HepG2 (cell line): ENCODE results near the gene KIF1C. TPM values are rescaled to one million over a fixed set of nuclear protein-coding genes. Genes with fewer than 3 reads are reported as not detected.

ENCODE experiments used
- CC2D1A ChIP-seq: sonication (generic); formaldehyde crosslinking; IDR thresholded peaks from 2 replicates; pipeline ENCODE4 v1.8.1; 2023; ENCODE audit warnings: mild to moderate bottlenecking, missing genetic modification reagents
- DPF2 ChIP-seq: sonication (generic); formaldehyde crosslinking; IDR thresholded peaks from 2 replicates; pipeline ENCODE4 v1.4.0; 2020; ENCODE audit warnings: mild to moderate bottlenecking, low read depth, missing genetic modification reagents, borderline replicate concordance
- FLYWCH1 ChIP-seq: sonication (generic); formaldehyde crosslinking; IDR thresholded peaks from 2 replicates; pipeline ENCODE4 v1.8.1; 2023; ENCODE audit warnings: mild to moderate bottlenecking, missing genetic modification reagents
- MAFG ChIP-seq: sonication (generic); formaldehyde crosslinking; IDR thresholded peaks from 2 replicates; pipeline ENCODE4 v1.5.1; 2020; ENCODE audit warnings: mild to moderate bottlenecking, missing genetic modification reagents
- ZNF335 ChIP-seq: sonication (generic); formaldehyde crosslinking; IDR thresholded peaks from 2 replicates; pipeline ENCODE4 v1.4.0; 2020; ENCODE audit warnings: missing genetic modification reagents
- ZNF484 ChIP-seq: sonication (generic); formaldehyde crosslinking; IDR thresholded peaks from 2 replicates; pipeline ENCODE4 v1.5.1; 2020; ENCODE audit warnings: mild to moderate bottlenecking, low read depth, missing genetic modification reagents, borderline replicate concordance
- ZNF780A ChIP-seq: sonication (generic); formaldehyde crosslinking; IDR thresholded peaks from 2 replicates; pipeline ENCODE4 v1.8.0; 2022; ENCODE audit warnings: mild to moderate bottlenecking, missing genetic modification reagents, moderate library complexity
- polyA plus RNA-seq, 8 experiments: library from polyadenylated mRNA; depleted of rRNA in 3 of 8; stranded (reverse) in 7 of 8; unstranded in 1 of 8; fragments of >200 nt; fragmentation: Illumina TruSeq in 4 of 8; extraction: Trizol in 4 of 8; gene quantifications; 2 replicates each; pipeline versions ENCODE4 v1.2.1 to v1.2.3, GENCODE V29; 2011 to 2016; ENCODE audit warnings: low read depth in 4 of 8, missing spikeins in 1 of 8, mixed read lengths in 1 of 8; ENCODE audit not compliant: insufficient read depth in 1 of 8
- total RNA-seq, 5 experiments: library from RNA; depleted of rRNA; stranded (reverse); fragments of >200 nt; fragmentation: Illumina TruSeq; extraction: Trizol; gene quantifications; 2 replicates each; pipeline ENCODE4 v1.2.3, GENCODE V29; 2016; ENCODE audit warnings: low read depth in 1 of 5
- TF ChIP-seq, protein P1 (sequence below): IDR thresholded peaks from 2 replicates; pipeline ENCODE4 v1.6.1; 2016; ENCODE audit warnings: control low read depth
- TF ChIP-seq, protein P2 (sequence below): sonication (generic); formaldehyde crosslinking; IDR thresholded peaks from 2 replicates; pipeline ENCODE4 v1.4.0; 2020; ENCODE audit warnings: missing genetic modification reagents
- TF ChIP-seq, protein P3 (sequence below): sonication (generic); formaldehyde crosslinking; IDR thresholded peaks from 2 replicates; pipeline ENCODE4 v1.4.0; 2020; ENCODE audit warnings: missing genetic modification reagents
- TF ChIP-seq, protein P4 (sequence below): IDR thresholded peaks from 2 replicates; pipeline ENCODE4 v1.6.1; 2018; ENCODE audit warnings: missing genetic modification reagents, mild to moderate bottlenecking, missing compliant biosample characterization
- TF ChIP-seq, protein P5 (sequence below): sonication (generic); formaldehyde crosslinking; IDR thresholded peaks from 2 replicates; pipeline ENCODE4; 2020; ENCODE audit warnings: missing genetic modification reagents, mild to moderate bottlenecking, borderline replicate concordance
- TF ChIP-seq, protein P6 (sequence below): sonication (generic); formaldehyde crosslinking; IDR thresholded peaks from 2 replicates; pipeline ENCODE4 v1.4.0; 2020; ENCODE audit warnings: missing genetic modification reagents, borderline replicate concordance

The KIF1C gene
- total and polyA plus RNA-seq, 2 of the 13 experiments (the other 11 are each of a cell fraction or from before 2014, with no cell fraction given): 70.0 to 104 TPM

DNA sequence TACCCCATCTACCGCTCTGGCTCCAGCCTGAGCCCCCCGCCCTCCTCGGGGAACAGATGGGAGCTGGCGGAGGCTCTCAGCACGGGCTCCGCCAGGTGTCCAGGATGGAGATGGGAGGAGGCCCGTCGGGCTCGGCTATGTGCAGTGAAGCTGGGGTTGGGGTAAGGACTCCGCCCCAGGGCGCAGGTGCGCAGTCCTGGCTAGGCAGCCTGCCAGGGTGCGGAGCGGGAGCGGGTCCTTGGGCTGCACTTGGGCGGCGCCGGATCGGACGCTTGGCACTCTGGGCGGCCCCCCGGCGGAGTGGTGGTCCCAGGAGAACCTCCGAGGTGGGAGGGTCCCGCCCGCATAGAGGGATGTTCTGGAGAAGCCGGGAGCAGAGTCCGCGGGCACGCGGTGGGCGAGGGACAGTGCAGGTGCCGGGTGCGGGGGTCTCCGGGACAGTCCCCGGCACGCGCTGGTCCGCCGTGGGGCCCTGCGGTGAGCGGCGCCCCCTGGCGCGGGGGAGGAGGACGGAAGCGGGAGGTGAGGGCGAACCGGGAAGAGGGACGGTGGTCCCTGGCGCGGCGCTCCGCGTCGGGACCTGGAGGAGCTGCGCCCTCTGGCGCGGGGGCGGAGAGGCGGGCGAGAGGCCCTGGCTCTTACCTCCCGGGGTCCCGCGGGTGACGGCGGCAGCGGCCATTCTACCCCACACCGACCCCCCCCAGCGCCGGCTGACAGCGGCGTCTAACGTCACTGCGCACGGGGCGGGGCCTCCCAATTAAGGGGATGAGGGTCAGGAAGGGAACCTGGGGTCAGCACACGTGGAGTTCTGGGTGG is 10.6 kb upstream of the KIF1C start, which contains the start of gene CAMTA2 (continued):
- TF ChIP-seq, protein P1, sequence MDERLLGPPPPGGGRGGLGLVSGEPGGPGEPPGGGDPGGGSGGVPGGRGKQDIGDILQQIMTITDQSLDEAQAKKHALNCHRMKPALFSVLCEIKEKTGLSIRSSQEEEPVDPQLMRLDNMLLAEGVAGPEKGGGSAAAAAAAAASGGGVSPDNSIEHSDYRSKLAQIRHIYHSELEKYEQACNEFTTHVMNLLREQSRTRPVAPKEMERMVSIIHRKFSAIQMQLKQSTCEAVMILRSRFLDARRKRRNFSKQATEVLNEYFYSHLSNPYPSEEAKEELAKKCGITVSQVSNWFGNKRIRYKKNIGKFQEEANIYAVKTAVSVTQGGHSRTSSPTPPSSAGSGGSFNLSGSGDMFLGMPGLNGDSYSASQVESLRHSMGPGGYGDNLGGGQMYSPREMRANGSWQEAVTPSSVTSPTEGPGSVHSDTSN (CRISPR knock-in tag): no peak
- TF ChIP-seq, protein P2, sequence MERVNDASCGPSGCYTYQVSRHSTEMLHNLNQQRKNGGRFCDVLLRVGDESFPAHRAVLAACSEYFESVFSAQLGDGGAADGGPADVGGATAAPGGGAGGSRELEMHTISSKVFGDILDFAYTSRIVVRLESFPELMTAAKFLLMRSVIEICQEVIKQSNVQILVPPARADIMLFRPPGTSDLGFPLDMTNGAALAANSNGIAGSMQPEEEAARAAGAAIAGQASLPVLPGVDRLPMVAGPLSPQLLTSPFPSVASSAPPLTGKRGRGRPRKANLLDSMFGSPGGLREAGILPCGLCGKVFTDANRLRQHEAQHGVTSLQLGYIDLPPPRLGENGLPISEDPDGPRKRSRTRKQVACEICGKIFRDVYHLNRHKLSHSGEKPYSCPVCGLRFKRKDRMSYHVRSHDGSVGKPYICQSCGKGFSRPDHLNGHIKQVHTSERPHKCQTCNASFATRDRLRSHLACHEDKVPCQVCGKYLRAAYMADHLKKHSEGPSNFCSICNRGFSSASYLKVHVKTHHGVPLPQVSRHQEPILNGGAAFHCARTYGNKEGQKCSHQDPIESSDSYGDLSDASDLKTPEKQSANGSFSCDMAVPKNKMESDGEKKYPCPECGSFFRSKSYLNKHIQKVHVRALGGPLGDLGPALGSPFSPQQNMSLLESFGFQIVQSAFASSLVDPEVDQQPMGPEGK (CRISPR knock-in tag): peak; percentile 84
- TF ChIP-seq FLYWCH1 (CRISPR knock-in tag): 0 out of 2 replicates have a peak, but pooled peaks have one; percentile 78
- TF ChIP-seq, protein P3, sequence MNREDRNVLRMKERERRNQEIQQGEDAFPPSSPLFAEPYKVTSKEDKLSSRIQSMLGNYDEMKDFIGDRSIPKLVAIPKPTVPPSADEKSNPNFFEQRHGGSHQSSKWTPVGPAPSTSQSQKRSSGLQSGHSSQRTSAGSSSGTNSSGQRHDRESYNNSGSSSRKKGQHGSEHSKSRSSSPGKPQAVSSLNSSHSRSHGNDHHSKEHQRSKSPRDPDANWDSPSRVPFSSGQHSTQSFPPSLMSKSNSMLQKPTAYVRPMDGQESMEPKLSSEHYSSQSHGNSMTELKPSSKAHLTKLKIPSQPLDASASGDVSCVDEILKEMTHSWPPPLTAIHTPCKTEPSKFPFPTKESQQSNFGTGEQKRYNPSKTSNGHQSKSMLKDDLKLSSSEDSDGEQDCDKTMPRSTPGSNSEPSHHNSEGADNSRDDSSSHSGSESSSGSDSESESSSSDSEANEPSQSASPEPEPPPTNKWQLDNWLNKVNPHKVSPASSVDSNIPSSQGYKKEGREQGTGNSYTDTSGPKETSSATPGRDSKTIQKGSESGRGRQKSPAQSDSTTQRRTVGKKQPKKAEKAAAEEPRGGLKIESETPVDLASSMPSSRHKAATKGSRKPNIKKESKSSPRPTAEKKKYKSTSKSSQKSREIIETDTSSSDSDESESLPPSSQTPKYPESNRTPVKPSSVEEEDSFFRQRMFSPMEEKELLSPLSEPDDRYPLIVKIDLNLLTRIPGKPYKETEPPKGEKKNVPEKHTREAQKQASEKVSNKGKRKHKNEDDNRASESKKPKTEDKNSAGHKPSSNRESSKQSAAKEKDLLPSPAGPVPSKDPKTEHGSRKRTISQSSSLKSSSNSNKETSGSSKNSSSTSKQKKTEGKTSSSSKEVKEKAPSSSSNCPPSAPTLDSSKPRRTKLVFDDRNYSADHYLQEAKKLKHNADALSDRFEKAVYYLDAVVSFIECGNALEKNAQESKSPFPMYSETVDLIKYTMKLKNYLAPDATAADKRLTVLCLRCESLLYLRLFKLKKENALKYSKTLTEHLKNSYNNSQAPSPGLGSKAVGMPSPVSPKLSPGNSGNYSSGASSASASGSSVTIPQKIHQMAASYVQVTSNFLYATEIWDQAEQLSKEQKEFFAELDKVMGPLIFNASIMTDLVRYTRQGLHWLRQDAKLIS (CRISPR knock-in tag): no peak
- TF ChIP-seq ZNF780A (CRISPR knock-in tag): 0 out of 2 replicates have a peak, but pooled peaks have one; percentile 67
- TF ChIP-seq, protein P4, sequence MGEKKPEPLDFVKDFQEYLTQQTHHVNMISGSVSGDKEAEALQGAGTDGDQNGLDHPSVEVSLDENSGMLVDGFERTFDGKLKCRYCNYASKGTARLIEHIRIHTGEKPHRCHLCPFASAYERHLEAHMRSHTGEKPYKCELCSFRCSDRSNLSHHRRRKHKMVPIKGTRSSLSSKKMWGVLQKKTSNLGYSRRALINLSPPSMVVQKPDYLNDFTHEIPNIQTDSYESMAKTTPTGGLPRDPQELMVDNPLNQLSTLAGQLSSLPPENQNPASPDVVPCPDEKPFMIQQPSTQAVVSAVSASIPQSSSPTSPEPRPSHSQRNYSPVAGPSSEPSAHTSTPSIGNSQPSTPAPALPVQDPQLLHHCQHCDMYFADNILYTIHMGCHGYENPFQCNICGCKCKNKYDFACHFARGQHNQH: peak; percentile 39; the same call in 1 of the 2 replicates
- TF ChIP-seq CC2D1A (CRISPR knock-in tag): no peak
- no peak for TF ChIP-seq DPF2
- TF ChIP-seq, protein P5, sequence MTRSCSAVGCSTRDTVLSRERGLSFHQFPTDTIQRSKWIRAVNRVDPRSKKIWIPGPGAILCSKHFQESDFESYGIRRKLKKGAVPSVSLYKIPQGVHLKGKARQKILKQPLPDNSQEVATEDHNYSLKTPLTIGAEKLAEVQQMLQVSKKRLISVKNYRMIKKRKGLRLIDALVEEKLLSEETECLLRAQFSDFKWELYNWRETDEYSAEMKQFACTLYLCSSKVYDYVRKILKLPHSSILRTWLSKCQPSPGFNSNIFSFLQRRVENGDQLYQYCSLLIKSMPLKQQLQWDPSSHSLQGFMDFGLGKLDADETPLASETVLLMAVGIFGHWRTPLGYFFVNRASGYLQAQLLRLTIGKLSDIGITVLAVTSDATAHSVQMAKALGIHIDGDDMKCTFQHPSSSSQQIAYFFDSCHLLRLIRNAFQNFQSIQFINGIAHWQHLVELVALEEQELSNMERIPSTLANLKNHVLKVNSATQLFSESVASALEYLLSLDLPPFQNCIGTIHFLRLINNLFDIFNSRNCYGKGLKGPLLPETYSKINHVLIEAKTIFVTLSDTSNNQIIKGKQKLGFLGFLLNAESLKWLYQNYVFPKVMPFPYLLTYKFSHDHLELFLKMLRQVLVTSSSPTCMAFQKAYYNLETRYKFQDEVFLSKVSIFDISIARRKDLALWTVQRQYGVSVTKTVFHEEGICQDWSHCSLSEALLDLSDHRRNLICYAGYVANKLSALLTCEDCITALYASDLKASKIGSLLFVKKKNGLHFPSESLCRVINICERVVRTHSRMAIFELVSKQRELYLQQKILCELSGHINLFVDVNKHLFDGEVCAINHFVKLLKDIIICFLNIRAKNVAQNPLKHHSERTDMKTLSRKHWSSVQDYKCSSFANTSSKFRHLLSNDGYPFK: no peak
- TF ChIP-seq, protein P6, sequence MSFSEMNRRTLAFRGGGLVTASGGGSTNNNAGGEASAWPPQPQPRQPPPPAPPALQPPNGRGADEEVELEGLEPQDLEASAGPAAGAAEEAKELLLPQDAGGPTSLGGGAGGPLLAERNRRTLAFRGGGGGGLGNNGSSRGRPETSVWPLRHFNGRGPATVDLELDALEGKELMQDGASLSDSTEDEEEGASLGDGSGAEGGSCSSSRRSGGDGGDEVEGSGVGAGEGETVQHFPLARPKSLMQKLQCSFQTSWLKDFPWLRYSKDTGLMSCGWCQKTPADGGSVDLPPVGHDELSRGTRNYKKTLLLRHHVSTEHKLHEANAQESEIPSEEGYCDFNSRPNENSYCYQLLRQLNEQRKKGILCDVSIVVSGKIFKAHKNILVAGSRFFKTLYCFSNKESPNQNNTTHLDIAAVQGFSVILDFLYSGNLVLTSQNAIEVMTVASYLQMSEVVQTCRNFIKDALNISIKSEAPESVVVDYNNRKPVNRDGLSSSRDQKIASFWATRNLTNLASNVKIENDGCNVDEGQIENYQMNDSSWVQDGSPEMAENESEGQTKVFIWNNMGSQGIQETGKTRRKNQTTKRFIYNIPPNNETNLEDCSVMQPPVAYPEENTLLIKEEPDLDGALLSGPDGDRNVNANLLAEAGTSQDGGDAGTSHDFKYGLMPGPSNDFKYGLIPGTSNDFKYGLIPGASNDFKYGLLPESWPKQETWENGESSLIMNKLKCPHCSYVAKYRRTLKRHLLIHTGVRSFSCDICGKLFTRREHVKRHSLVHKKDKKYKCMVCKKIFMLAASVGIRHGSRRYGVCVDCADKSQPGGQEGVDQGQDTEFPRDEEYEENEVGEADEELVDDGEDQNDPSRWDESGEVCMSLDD (CRISPR knock-in tag): peak; percentile 81; the same call in 1 of the 2 replicates
- TF ChIP-seq ZNF335: 0 out of 2 replicates have a peak, but pooled peaks have one; percentile 19
- TF ChIP-seq ZNF484 (CRISPR knock-in tag): no peak
- TF ChIP-seq MAFG (CRISPR knock-in tag): no peak
